ENCODE data around the gene UQCR10.

UQCR10 gene

DNA sequence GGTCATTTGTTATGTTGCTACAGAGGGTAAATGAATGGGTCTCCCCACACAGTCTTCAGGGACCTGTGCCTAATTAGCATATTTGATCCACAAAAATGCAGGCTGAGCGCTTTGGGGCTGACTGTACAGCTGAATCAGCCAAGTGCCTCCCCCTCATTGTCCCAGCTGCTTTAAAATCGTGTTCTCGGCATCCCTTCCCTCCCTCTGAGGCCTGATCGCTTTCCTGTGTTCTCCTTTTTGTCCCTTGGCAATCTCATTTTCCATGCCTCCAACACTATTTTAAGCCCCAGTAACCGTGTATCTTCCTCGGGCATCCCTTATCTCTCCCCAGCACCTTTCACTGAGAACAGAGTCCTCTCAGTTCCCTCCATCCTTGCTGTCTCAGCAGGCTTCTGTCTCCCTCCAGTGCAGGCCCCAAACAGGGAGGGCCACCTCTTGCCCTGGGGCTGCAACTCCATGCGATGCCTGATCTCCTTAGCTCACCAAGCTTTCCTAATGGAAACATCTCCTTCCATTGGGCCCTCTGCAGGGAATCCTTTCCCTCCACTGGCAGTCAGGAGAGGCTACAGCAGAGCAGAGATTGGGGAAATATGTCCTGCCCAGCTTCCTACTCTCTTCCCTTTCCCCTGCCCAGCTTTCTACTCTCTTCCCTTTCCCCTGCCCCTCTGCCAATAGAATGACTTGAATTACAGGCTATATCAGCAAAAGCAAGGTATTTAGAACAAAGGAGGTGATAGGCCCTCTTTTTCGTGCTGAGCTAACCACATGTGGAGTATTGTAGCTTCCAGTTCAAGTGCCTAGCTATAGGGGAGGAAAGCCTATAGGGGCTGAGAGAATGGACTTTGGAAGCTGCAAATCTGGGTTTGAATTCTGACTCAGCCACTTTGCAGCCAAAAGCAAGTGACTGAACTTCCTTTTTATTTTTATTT, 13.8 kb downstream of the UQCR10 start:
- peak; percentile 79 for ATAC-seq
- TF ChIP-seq BACH2 (CRISPR knock-in tag; IDR thresholded peaks at IDR 0.05; ENCODE audit: borderline replicate concordance) (no peak), ZNF70 (CRISPR knock-in tag; IDR thresholded peaks at IDR 0.05) (peak; percentile 96), OSR1 (CRISPR knock-in tag; IDR thresholded peaks at IDR 0.05) (0 out of 2 replicates have a peak, but pooled peaks have one; percentile 37)

DNA sequence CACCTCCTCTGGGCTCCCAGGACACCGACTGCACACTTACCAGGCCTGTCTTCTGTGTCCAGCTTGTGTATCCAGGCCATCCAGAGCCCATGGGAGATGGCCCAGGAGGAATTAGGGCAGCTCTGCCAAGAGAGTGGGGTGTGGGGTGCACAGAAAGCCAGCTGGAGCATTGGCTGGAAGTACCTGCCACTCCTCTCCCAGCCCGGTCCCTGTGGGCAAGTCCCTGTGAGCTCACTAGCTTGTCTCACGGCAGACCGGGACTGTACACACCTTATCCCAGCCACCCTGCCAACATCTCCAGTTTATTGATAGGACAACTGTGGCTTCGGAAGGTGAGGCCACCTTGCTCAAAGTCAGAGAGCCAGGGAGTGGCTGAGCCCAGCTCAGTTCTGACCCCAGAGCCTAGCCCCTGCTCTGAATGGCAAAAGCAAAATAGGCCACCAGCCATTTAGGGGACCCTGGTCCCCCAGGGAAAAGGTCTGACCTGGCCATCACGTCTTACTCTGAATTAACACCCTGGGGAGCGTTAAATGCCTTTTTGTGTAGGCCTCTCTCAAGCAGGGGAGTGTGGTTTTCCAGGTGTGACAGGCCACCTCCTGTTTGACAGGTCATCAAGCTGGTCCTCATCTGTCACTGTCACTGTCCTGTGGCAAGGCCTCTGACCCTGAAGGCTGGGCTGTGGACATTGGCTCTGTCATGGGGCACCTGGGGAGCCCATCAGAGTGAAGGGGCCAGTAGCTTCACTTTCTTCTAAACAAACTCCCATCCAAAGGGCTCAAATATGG, 15.1 kb downstream of the UQCR10 start:
- TF ChIP-seq ISL1 (CRISPR knock-in tag; IDR thresholded peaks at IDR 0.05) (no peak), BACH2 (CRISPR knock-in tag; IDR thresholded peaks at IDR 0.05; ENCODE audit: borderline replicate concordance) (no peak)
- TF ChIP-seq, protein P1, sequence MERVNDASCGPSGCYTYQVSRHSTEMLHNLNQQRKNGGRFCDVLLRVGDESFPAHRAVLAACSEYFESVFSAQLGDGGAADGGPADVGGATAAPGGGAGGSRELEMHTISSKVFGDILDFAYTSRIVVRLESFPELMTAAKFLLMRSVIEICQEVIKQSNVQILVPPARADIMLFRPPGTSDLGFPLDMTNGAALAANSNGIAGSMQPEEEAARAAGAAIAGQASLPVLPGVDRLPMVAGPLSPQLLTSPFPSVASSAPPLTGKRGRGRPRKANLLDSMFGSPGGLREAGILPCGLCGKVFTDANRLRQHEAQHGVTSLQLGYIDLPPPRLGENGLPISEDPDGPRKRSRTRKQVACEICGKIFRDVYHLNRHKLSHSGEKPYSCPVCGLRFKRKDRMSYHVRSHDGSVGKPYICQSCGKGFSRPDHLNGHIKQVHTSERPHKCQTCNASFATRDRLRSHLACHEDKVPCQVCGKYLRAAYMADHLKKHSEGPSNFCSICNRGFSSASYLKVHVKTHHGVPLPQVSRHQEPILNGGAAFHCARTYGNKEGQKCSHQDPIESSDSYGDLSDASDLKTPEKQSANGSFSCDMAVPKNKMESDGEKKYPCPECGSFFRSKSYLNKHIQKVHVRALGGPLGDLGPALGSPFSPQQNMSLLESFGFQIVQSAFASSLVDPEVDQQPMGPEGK (CRISPR knock-in tag; IDR thresholded peaks at IDR 0.05; ENCODE audit: borderline replicate concordance) = no peak
- peak; percentile 65 for ATAC-seq

DNA sequence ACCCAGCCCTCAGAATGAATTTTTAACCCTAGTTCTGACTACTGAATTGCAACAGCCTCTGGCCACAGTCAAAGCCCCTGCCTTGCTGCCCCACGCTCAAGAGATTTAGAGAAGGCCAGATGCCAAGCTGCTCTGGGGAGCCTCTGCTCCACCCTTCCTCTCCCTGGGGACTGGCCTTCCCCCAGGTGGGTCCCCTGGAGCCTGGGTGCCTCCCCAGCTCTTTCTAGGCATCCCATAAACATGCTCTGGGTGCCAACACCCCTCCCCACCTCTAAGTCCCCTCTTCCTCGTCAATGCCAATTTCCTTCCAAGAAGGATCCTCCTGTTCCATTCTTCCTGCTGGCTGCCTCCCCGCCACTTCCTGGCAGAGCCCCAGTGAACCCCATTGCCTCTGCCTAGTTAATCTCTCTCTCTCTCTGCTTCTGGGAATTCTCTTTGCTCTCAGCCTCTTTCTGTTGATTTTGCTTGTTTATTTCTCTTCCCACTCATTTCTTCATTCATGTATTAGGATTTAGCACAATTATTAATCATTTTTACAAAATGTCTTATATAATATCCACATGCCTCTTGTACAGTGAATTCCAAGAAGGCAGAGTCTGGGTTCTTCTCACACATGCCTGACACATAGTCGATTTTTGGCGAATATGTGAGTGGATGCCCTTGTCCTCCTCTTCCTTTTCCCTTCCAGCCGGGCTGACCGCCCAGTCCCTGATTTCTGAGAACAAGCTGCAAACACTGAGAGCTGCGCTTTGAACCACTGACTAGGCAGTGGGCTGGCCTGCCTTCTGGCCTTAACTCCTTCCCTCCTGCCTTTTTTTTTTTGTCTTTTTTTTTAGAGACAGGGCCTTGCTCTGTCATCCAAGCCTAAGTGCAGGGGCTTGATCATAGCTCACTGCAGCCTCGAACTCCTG, 17.5 kb downstream of the UQCR10 start:
- ATAC-seq = no peak
- TF ChIP-seq OSR1 (CRISPR knock-in tag; IDR thresholded peaks at IDR 0.05) (no peak), BACH2 (CRISPR knock-in tag; IDR thresholded peaks at IDR 0.05; ENCODE audit: borderline replicate concordance) (no peak), ZNF70 (CRISPR knock-in tag; IDR thresholded peaks at IDR 0.05) (no peak), CSDC2 (CRISPR knock-in tag; IDR thresholded peaks at IDR 0.05) (no peak), ISL1 (CRISPR knock-in tag; IDR thresholded peaks at IDR 0.05) (no peak), ESRRG (CRISPR knock-in tag; IDR thresholded peaks at IDR 0.05) (no peak), ZC3H10 (CRISPR knock-in tag; IDR thresholded peaks at IDR 0.05) (no peak), RARB (CRISPR knock-in tag; IDR thresholded peaks at IDR 0.05) (no peak), ZNF8 (CRISPR knock-in tag; IDR thresholded peaks at IDR 0.05) (no peak), ZFP3 (CRISPR knock-in tag; IDR thresholded peaks at IDR 0.05) (no peak), GLIS3 (CRISPR knock-in tag; IDR thresholded peaks at IDR 0.05) (no peak), ARNTL (CRISPR knock-in tag; IDR thresholded peaks at IDR 0.05; ENCODE audit: borderline replicate concordance, low read depth) (no peak)
- TF ChIP-seq, protein P2, sequence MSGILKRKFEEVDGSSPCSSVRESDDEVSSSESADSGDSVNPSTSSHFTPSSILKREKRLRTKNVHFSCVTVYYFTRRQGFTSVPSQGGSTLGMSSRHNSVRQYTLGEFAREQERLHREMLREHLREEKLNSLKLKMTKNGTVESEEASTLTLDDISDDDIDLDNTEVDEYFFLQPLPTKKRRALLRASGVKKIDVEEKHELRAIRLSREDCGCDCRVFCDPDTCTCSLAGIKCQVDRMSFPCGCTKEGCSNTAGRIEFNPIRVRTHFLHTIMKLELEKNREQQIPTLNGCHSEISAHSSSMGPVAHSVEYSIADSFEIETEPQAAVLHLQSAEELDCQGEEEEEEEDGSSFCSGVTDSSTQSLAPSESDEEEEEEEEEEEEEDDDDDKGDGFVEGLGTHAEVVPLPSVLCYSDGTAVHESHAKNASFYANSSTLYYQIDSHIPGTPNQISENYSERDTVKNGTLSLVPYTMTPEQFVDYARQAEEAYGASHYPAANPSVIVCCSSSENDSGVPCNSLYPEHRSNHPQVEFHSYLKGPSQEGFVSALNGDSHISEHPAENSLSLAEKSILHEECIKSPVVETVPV (CRISPR knock-in tag; IDR thresholded peaks at IDR 0.05) = no peak
- TF ChIP-seq, protein P1 (CRISPR knock-in tag; IDR thresholded peaks at IDR 0.05; ENCODE audit: borderline replicate concordance) = no peak

DNA sequence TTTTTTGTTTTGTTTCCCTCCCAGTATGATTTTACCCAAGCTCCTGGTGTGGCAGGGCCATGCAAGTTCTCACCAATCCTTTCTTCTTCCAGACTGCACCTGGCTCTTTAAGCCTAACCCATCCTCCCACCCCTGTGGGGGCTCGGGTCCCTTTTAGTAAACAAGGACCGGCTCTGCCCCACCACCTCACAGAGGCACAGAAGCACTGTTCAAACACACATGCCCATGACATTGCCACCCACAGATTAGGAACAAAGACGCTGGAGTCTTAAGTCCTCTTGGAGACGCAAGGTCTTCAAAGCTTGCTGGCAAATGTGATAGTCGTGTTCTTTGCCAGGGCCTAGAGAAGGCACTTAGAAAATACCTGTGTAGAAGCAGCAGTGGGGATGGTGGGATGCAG, 18.9 kb downstream of the UQCR10 start:
- TF ChIP-seq TCF4 (CRISPR knock-in tag; IDR thresholded peaks at IDR 0.05; ENCODE audit: borderline replicate concordance) (no peak), ISL1 (CRISPR knock-in tag; IDR thresholded peaks at IDR 0.05) (no peak), ESRRG (CRISPR knock-in tag; IDR thresholded peaks at IDR 0.05) (no peak), TOX (CRISPR knock-in tag; IDR thresholded peaks at IDR 0.05; ENCODE audit: borderline replicate concordance) (no peak)
- TF ChIP-seq, protein P2 (CRISPR knock-in tag; IDR thresholded peaks at IDR 0.05) = no peak
- TF ChIP-seq, protein P3, sequence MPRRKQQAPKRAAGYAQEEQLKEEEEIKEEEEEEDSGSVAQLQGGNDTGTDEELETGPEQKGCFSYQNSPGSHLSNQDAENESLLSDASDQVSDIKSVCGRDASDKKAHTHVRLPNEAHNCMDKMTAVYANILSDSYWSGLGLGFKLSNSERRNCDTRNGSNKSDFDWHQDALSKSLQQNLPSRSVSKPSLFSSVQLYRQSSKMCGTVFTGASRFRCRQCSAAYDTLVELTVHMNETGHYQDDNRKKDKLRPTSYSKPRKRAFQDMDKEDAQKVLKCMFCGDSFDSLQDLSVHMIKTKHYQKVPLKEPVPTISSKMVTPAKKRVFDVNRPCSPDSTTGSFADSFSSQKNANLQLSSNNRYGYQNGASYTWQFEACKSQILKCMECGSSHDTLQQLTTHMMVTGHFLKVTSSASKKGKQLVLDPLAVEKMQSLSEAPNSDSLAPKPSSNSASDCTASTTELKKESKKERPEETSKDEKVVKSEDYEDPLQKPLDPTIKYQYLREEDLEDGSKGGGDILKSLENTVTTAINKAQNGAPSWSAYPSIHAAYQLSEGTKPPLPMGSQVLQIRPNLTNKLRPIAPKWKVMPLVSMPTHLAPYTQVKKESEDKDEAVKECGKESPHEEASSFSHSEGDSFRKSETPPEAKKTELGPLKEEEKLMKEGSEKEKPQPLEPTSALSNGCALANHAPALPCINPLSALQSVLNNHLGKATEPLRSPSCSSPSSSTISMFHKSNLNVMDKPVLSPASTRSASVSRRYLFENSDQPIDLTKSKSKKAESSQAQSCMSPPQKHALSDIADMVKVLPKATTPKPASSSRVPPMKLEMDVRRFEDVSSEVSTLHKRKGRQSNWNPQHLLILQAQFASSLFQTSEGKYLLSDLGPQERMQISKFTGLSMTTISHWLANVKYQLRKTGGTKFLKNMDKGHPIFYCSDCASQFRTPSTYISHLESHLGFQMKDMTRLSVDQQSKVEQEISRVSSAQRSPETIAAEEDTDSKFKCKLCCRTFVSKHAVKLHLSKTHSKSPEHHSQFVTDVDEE (CRISPR knock-in tag; IDR thresholded peaks at IDR 0.05) = no peak
- no peak for ATAC-seq

Data from SK-N-SH treated with all-trans-retinoic acid at 6 μM for 48 hours (cell line).